ENCODE results near the gene GOLGA8T. TPM values are rescaled to one million over a fixed set of nuclear protein-coding genes. Genes with fewer than 3 reads are reported as not detected.
"Not testable (repeated sequence)": the region's sequence is repeated elsewhere in the genome, so short reads cannot be mapped to it uniquely, and the experiment has no call there.

GOLGA8T gene
- not detected in 2 replicates for total RNA-seq (ENCODE audit: low replicate concordance)

GRCh38 chr15:30134751-30135150, at the start of gene GOLGA8T:
Gene GOLGA8T, plus strand, starts transcription at chr15:30135051. Its CDS starts 98 bp downstream, at chr15:30135149.
- DNase-seq (ENCODE audit: low read depth); H3K4me3 ChIP-seq (ENCODE audit: low read depth, low read length): not testable (repeated sequence)

- not testable (repeated sequence) for DNase-seq (ENCODE audit: low read depth); H3K4me3 ChIP-seq (ENCODE audit: low read depth, low read length)
Observed at GRCh38 chr15:30097827-30098226, 37.0 kb upstream of the GOLGA8T start.

GRCh38 chr15:30102890-30103289, 32.0 kb upstream of the GOLGA8T start:
- not testable (repeated sequence) for H3K4me3 ChIP-seq (ENCODE audit: low read depth, low read length); DNase-seq (ENCODE audit: low read depth)

GRCh38 chr15:30103941-30104507, 30.8 kb upstream of the GOLGA8T start:
- not testable (repeated sequence) for H3K4me3 ChIP-seq (ENCODE audit: low read depth, low read length); DNase-seq (ENCODE audit: low read depth)

- not testable (repeated sequence) for DNase-seq (ENCODE audit: low read depth); H3K4me3 ChIP-seq (ENCODE audit: low read depth, low read length)
Observed at GRCh38 chr15:30110591-30110990, 24.3 kb upstream of the GOLGA8T start.

GRCh38 chr15:30130066-30130465, 4.8 kb upstream of the GOLGA8T start:
- not testable (repeated sequence) for H3K4me3 ChIP-seq (ENCODE audit: low read depth, low read length); DNase-seq (ENCODE audit: low read depth)

- not testable (repeated sequence) for DNase-seq (ENCODE audit: low read depth); H3K4me3 ChIP-seq (ENCODE audit: low read depth, low read length)
Observed at GRCh38 chr15:30143246-30143645, 8.4 kb downstream of the GOLGA8T start.

- DNase-seq (ENCODE audit: low read depth); H3K4me3 ChIP-seq (ENCODE audit: low read depth, low read length): not testable (repeated sequence)
Observed at GRCh38 chr15:30149891-30150290, 15.0 kb downstream of the GOLGA8T start.

- not testable (repeated sequence) for DNase-seq (ENCODE audit: low read depth); H3K4me3 ChIP-seq (ENCODE audit: low read depth, low read length)
Observed at GRCh38 chr15:30162479-30163357, 27.9 kb downstream of the GOLGA8T start.

- not testable (repeated sequence) for H3K4me3 ChIP-seq (ENCODE audit: low read depth, low read length); DNase-seq (ENCODE audit: low read depth)
Observed at GRCh38 chr15:30163759-30164158, 28.9 kb downstream of the GOLGA8T start.

GRCh38 chr15:30164257-30164656, 29.4 kb downstream of the GOLGA8T start:
- DNase-seq (ENCODE audit: low read depth); H3K4me3 ChIP-seq (ENCODE audit: low read depth, low read length): not testable (repeated sequence)

GRCh38 chr15:30167403-30167802, 32.6 kb downstream of the GOLGA8T start:
- not testable (repeated sequence) for H3K4me3 ChIP-seq (ENCODE audit: low read depth, low read length); DNase-seq (ENCODE audit: low read depth)

GRCh38 chr15:30167886-30168285, 33.0 kb downstream of the GOLGA8T start:
- not testable (repeated sequence) for H3K4me3 ChIP-seq (ENCODE audit: low read depth, low read length); DNase-seq (ENCODE audit: low read depth)

- not testable (repeated sequence) for DNase-seq (ENCODE audit: low read depth); H3K4me3 ChIP-seq (ENCODE audit: low read depth, low read length)
Observed at GRCh38 chr15:30171452-30171851, 36.6 kb downstream of the GOLGA8T start.

- H3K4me3 ChIP-seq (ENCODE audit: low read depth, low read length); DNase-seq (ENCODE audit: low read depth): not testable (repeated sequence)
Observed at GRCh38 chr15:30173041-30173608, 38.3 kb downstream of the GOLGA8T start.

GRCh38 chr15:30175291-30175690, 40.4 kb downstream of the GOLGA8T start:
- not testable (repeated sequence) for H3K4me3 ChIP-seq (ENCODE audit: low read depth, low read length); DNase-seq (ENCODE audit: low read depth)

GRCh38 chr15:30176613-30177012, 41.8 kb downstream of the GOLGA8T start:
- H3K4me3 ChIP-seq (ENCODE audit: low read depth, low read length), result not testable (repeated sequence)

GRCh38 chr15:30179814-30180213, 45.0 kb downstream of the GOLGA8T start:
- not testable (repeated sequence) for DNase-seq (ENCODE audit: low read depth); H3K4me3 ChIP-seq (ENCODE audit: low read depth, low read length)

More at GRCh38 chr15:30176613-30177012, 41.8 kb downstream of the GOLGA8T start:
- not testable (repeated sequence) for DNase-seq (ENCODE audit: low read depth)

GRCh38 chr15:30185495-30185894, 50.6 kb downstream of the GOLGA8T start:
- DNase-seq (ENCODE audit: low read depth); H3K4me3 ChIP-seq (ENCODE audit: low read depth, low read length): not testable (repeated sequence)

All from fibroblast of the aortic adventitia (primary cell).